K562 (cell line): ENCODE results near the gene C5orf52. TPM values are rescaled to one million over a fixed set of nuclear protein-coding genes. Genes with fewer than 3 reads are reported as not detected.
A peak's percentile ranks its signal among the peaks of the same experiment; 100 is the strongest.

Source experiments
- ATF6 ChIP-seq: sonication (generic); formaldehyde crosslinking; IDR thresholded peaks from 2 replicates; pipeline ENCODE4 v1.4.0; 2020; ENCODE audit warnings: mild to moderate bottlenecking, missing genetic modification reagents
- BCOR ChIP-seq: fragments of 450-650 bp; IDR thresholded peaks from 2 replicates; pipeline ENCODE4 v1.6.1; 2016
- NRF1 ChIP-seq, 2 experiments: fragments of 450-650 bp; IDR thresholded peaks in 1 of 2; conservative IDR thresholded peaks in 1 of 2; 2 replicates each; pipeline ENCODE4 v1.6.1; 2014; ENCODE audit warnings: mild to moderate bottlenecking in 2 of 2
- RBBP5 ChIP-seq: fragments of 200-600 bp; sonication (generic); IDR thresholded peaks from 2 replicates; pipeline ENCODE4 v1.6.1; 2012; ENCODE audit warnings: borderline replicate concordance, mild to moderate bottlenecking, low read length, control low read depth, inconsistent platforms; ENCODE audit not compliant: insufficient read depth, poor library complexity, severe bottlenecking
- ZSCAN29 ChIP-seq: fragments of 450-650 bp; IDR thresholded peaks from 2 replicates; pipeline ENCODE4 v1.6.1; 2017
- polyA plus RNA-seq, 8 experiments: library from polyadenylated mRNA; depleted of rRNA in 4 of 8; stranded (reverse) in 5 of 8; unstranded in 3 of 8; fragments of >200 nt; fragmentation: Nextera tagmentation in 2 of 8; fragmentation: Illumina TruSeq in 1 of 8; extraction: Ambion mirVana in 2 of 8; extraction: Trizol in 1 of 8; gene quantifications; 2 replicates each; pipeline versions ENCODE4 v1.2.1 to v1.2.3, GENCODE V29; 2011 to 2014; ENCODE audit warnings: inconsistent platforms in 1 of 8, missing spikeins in 1 of 8
- total RNA-seq, 7 experiments: library from RNA; depleted of rRNA in 6 of 7; stranded (reverse); fragments of >200 nt in 6 of 7; fragmentation: Illumina TruSeq in 2 of 7; extraction: Trizol in 2 of 7; gene quantifications; 2 replicates each; pipeline versions ENCODE4 v1.2.1 to v1.2.3, GENCODE V29; 2011 to 2021; ENCODE audit warnings: low replicate concordance in 1 of 7
- TF ChIP-seq, protein P1 (sequence below): fragments of 450-650 bp; IDR thresholded peaks from 2 replicates; pipeline ENCODE4 v1.6.1; 2016; ENCODE audit warnings: mild to moderate bottlenecking

Gene C5orf52
- total and polyA plus RNA-seq, 9 of the 15 experiments (the other 6 are each of a cell fraction or from before 2014, with no cell fraction given), result not detected

- TF ChIP-seq, protein P1, sequence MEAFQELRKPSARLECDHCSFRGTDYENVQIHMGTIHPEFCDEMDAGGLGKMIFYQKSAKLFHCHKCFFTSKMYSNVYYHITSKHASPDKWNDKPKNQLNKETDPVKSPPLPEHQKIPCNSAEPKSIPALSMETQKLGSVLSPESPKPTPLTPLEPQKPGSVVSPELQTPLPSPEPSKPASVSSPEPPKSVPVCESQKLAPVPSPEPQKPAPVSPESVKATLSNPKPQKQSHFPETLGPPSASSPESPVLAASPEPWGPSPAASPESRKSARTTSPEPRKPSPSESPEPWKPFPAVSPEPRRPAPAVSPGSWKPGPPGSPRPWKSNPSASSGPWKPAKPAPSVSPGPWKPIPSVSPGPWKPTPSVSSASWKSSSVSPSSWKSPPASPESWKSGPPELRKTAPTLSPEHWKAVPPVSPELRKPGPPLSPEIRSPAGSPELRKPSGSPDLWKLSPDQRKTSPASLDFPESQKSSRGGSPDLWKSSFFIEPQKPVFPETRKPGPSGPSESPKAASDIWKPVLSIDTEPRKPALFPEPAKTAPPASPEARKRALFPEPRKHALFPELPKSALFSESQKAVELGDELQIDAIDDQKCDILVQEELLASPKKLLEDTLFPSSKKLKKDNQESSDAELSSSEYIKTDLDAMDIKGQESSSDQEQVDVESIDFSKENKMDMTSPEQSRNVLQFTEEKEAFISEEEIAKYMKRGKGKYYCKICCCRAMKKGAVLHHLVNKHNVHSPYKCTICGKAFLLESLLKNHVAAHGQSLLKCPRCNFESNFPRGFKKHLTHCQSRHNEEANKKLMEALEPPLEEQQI, result no peak
- TF ChIP-seq ZSCAN29 (no peak), RBBP5 (no peak), ATF6 (CRISPR knock-in tag) (no peak), NRF1 (conservative IDR thresholded peaks at IDR 0.05 in 1 of 2, IDR thresholded peaks at IDR 0.05 in 1 of 2) (peak in 1 of 2 experiments; percentile 28; a peak in 1 of 4 replicates), BCOR (no peak)
These were observed 30.8 kb upstream of the C5orf52 start (continued) for GRCh38 chr5:157640406-157641066.
